TTC549 (cell line): ENCODE measurements around the gene DCUN1D4.

Experiments used
- FAIRE-seq: peaks from 2 replicates; lab custom pipeline; 2012; peaks lifted over from hg19 to GRCh38; lab: Jason Lieb, UNC

Gene DCUN1D4

GRCh38 chr4:51842554-51843308 is at the start of gene DCUN1D4:
Gene DCUN1D4 (plus strand): TSS chr4:51843153. CDS start chr4:51843243, 90 bp downstream.
- FAIRE-seq = peak; percentile 95

- FAIRE-seq = no peak
Observed at GRCh38 chr4:51820443-51821234, 22.3 kb upstream of the DCUN1D4 start.

- no peak for FAIRE-seq
Observed at GRCh38 chr4:51825341-51825740, 17.6 kb upstream of the DCUN1D4 start.

DNA sequence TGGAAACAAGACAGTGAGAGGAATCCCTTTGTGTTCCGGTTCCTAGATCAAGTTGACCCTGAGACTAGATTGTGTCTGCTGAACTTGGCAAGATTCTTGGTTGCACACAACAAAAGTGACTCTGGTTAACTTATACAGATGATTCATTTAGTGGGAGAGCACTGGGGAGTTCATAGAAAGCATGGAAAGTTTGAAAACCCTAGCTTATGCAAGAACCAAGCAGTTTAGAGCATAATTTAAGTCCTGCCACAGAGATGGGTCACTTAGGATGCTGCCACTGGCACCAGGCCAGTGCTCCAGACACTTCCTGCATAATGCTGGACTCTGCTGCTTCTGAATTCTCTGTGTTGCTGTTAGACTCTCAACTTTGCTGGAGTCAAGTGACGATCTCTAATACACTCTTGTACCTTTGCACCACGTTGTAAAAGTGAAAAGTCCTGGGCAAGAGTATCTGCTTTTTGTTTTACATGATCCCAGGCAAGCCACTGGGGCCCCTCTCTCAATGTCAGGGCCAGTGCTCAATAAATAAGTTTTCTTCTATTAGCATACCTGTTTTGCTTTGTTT is 12.7 kb upstream of the DCUN1D4 start:
- no peak for FAIRE-seq

GRCh38 chr4:51831133-51831532 is 11.8 kb upstream of the DCUN1D4 start:
- no peak for FAIRE-seq

DNA sequence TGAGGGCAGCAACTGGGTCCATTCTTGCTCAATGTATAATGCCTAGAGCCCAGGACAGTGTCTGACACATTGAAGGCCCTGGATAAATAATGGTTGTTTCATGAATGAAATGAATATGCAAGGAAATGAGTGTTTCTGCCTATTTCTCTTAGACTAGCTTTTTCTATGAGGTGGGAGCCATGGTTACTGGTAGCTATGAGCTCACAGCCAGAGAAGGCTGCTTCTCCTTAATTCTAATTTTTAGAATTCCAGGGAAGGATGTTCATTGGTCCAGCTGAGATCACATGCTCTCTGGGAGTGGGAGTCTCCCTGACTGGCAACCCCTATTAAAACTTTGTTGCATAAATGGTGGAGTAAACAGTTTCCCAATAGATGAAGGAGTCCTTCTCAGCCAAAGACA is 9.7 kb upstream of the DCUN1D4 start:
- no peak for FAIRE-seq

DNA sequence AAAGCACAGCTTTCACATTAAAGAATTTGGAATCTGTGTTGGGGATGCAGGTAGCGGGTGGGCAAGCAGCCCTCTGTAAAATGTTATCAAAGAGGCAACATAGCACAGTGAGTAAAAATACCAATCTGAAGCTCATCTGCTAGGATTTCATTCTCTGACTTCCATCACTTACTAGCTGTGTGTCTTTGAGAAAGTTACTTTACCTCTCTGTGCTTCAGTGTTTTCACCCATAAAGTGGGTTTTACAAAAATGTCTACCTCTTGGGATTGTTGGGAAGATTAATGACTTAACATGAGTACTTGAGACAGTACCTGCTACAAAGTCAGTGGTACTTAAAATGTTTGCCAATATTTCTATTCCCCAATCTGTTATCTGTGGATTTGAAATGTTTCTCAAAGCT is 7.9 kb upstream of the DCUN1D4 start:
- no peak for FAIRE-seq

DNA sequence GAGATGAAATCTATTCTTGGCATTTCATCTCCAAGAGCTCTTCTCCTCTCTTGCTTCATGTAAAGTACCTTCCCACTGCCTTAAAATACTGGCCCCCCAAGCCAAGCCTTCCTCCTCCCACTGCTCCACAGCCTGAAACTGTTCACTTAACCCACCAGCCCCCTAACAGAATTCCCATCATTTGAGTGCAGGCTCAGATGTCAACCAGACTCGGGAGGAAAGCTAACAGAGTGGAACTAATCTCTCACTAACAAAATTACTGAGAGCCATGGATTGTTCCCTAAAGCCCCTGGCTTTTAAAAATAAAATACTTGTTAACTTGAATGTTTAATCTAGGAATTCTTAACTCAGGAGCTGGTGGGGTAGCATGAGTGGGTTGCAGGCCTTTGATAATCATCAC is 7.1 kb upstream of the DCUN1D4 start:
- no peak for FAIRE-seq

GRCh38 chr4:51836549-51836948 is 6.4 kb upstream of the DCUN1D4 start:
- no peak for FAIRE-seq

DNA sequence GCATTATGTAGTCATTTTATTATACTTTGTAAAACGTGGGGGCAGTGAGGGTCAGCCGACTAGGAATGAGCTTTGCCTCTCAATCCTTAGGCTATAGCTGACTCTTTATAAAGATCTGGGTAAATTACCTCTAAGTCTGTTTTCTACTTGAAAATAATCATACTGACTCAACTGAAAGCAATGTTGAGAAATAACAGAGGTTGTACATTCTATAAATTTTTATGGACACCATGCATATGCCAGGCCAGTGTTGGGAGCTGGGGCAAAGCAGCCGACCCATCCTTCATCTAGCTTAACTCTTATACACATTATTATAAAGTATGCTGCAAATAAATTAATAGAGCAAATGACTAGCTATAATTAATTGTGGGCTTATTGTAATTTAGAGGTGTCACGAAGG is 2.2 kb upstream of the DCUN1D4 start:
- FAIRE-seq = no peak

- no peak for FAIRE-seq
Observed at GRCh38 chr4:51842167-51842553, 793 bp upstream of the DCUN1D4 start.

DNA sequence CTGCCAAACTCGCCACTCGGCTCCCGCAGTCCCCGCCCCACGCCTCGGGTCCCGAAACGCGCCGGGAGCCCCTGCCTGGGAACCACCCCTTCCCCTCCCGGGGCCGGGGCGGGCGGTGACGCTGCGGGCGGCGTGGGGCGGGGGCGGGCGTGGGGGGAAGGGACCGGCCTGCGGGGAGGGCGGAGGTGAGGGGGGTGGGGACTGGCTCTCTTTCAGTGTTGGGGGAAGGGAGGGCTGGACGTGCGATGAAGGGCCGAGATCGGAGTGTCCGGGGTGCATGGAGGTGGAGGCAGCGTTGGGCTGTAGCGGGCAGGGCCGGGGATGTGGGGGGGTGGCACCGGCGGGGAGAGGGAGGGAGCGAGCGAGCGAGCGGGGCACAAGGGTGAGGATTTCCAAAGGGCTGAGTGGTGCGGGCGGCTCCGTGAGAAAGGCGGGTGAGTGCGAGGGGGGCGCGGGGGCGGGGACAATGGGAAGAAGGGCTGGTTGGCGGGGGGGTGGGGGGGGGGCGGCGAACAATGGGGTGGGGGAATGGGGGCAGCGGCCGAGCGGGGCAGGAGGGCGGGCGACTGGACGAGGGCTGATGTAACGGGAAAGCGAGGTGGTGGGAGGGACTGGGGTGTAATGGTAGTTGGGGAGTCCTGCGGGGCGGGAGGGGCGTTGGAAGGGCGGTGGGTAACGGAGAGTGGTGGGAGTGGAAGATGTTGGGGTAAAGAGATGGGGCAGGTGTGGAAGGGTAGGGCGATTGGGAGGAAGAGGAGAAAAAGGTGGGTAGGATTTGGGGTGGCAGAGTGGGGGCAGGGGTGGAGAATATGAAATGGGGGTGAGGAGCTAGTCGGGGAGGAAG is 578 bp downstream of the DCUN1D4 start:
- no peak for FAIRE-seq

- FAIRE-seq = peak; percentile 70
Observed at GRCh38 chr4:51844153-51845054, 1.5 kb downstream of the DCUN1D4 start.

- no peak for FAIRE-seq
Observed at GRCh38 chr4:51845055-51845426, 2.1 kb downstream of the DCUN1D4 start.

DNA sequence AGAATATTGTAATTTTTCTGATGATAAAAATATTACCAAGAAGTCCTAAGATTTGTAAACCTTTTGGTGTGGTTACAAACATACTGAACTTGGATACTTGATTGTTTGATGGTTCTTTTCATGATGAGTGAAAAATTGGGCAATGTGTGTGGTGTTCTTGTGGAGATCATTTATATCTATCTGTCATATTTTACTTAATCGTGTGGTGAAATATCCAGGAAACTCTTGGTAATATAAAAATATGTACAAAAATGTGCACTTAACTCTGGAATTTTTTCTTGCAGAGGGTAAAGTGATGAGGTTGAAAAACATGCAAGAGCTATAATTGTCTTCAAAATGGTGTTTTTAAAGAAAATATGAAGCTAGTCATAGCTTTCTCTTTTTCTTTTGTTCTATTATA is 2.8 kb downstream of the DCUN1D4 start:
- no peak for FAIRE-seq

GRCh38 chr4:51849430-51849829 is 6.5 kb downstream of the DCUN1D4 start:
- FAIRE-seq = no peak

- FAIRE-seq = no peak
Observed at GRCh38 chr4:51850294-51850693, 7.3 kb downstream of the DCUN1D4 start.

DNA sequence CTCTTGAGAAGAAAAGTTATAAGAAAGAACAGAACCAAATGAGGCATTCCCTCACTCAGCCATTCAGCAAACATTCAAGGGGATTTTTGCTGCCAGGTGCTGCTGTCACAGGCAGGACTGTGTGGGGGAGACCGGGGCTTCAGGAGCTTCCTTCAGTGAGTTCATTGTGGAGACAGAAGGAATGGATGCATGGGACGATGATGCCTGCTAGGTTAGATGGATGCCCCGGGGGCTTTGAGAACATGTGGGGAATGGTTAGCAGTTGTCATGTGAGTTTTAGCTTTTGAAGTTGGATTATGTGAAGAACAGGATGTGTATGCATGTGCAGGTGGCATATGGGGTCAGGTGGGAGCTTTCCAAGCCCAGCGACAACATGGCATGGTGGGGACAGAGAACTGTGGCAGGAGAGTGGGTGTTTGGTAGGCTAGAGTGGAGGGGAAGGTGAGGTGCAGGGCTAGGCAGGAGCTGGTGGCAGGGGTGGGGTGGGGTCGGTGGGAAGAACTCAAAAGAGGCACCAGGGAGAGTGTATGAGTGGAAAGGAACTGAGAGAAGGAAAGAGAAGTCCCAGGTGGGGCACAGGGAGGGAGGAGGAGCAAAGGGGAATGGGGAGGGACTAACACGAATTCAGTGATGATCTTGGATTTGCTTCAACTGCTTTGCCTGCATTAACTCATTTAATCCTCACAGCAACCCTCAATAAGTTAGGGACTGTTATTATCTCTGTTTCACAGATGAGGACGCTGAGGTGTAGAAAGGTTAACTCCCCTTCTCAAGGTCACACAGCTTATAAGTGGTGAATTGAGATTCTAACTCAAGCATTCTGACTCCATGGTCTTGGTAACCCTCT is 8.4 kb downstream of the DCUN1D4 start:
- FAIRE-seq = no peak

GRCh38 chr4:51851937-51852290 is 9.0 kb downstream of the DCUN1D4 start:
- no peak for FAIRE-seq

GRCh38 chr4:51853027-51853682 is 10.2 kb downstream of the DCUN1D4 start:
- FAIRE-seq = no peak
